ENCODE measurements around the gene SGCA. TPM values are rescaled to one million over a fixed set of nuclear protein-coding genes. Genes with fewer than 3 reads are reported as not detected.

Gene SGCA
- total and polyA plus RNA-seq, 9 of the 15 experiments (the other 6 are each of a cell fraction or from before 2014, with no cell fraction given), result not detected

- TF ChIP-seq TBL1XR1 (IDR thresholded peaks at IDR 0.05; ENCODE audit: low read length in 2 of 2), result peak in 1 of 2 experiments; percentile 40; a peak in 1 of 4 replicates
- TF ChIP-seq SMAD3 (CRISPR knock-in tag; conservative IDR thresholded peaks at IDR 0.05), result no peak
- no peak for TF ChIP-seq RAD51 (IDR thresholded peaks at IDR 0.05; ENCODE audit: borderline replicate concordance, low read depth)
- no peak for TF ChIP-seq PBX2 (CRISPR knock-in tag; IDR thresholded peaks at IDR 0.05; ENCODE audit: low read depth)
- 0 out of 2 replicates have a peak, but pooled peaks have one; percentile 23 for TF ChIP-seq PBX2 (tag; conservative IDR thresholded peaks at IDR 0.05; ENCODE audit: low read depth)
- TF ChIP-seq CHD4 (IDR thresholded peaks at IDR 0.05; ENCODE audit: insufficient read depth, insufficient replicate concordance, low read depth, low read length, poor library complexity, severe bottlenecking), result no peak
- TF ChIP-seq ZNF277 (CRISPR knock-in tag; IDR thresholded peaks at IDR 0.05; ENCODE audit: borderline replicate concordance), result no peak
- no peak for TF ChIP-seq TCF7 (IDR thresholded peaks at IDR 0.05; ENCODE audit: borderline replicate concordance)
- no peak for TF ChIP-seq STAG1 (CRISPR knock-in tag; IDR thresholded peaks at IDR 0.05; ENCODE audit: borderline replicate concordance)
- 0 out of 2 replicates have a peak, but pooled peaks have one; percentile 22 for TF ChIP-seq USF1 (CRISPR knock-in tag; IDR thresholded peaks at IDR 0.05)
- no peak for TF ChIP-seq MYNN (IDR thresholded peaks at IDR 0.05)
- no peak for TF ChIP-seq MYNN (CRISPR knock-in tag; IDR thresholded peaks at IDR 0.05)
- TF ChIP-seq HES1 (IDR thresholded peaks at IDR 0.05; ENCODE audit: low read depth), result no peak
- peak; percentile 91 for TF ChIP-seq EGR1 (conservative IDR thresholded peaks at IDR 0.05)
- no peak for TF ChIP-seq ZNF384 (IDR thresholded peaks at IDR 0.05; ENCODE audit: low read depth, low read length)
- TF ChIP-seq PHF21A (IDR thresholded peaks at IDR 0.05; ENCODE audit: borderline replicate concordance, low read depth), result 0 out of 2 replicates have a peak, but pooled peaks have one; percentile 9
- no peak for TF ChIP-seq CTCFL (IDR thresholded peaks at IDR 0.05; ENCODE audit: borderline replicate concordance, insufficient read depth, low read depth, low read length, poor library complexity, severe bottlenecking)
- peak; percentile 94 for TF ChIP-seq FOXM1 (IDR thresholded peaks at IDR 0.05; ENCODE audit: low read depth)
- no peak for TF ChIP-seq FOXM1 (CRISPR knock-in tag; IDR thresholded peaks at IDR 0.05; ENCODE audit: low read depth)
- TF ChIP-seq SMARCA4 (IDR thresholded peaks at IDR 0.05), result peak; percentile 77
- TF ChIP-seq ZEB2 (IDR thresholded peaks at IDR 0.05), result peak; percentile 71; the same call in 1 of the 2 replicates
- TF ChIP-seq POLR2AphosphoS5 (IDR thresholded peaks at IDR 0.05; ENCODE audit: control insufficient read depth, insufficient read depth, low read depth, low read length), result no peak
These were observed 13.8 kb upstream of the SGCA start (continued) for GRCh38 chr17:50151937-50152547.
